GM18909 (cell line): ENCODE results near the gene PDK4.

Experiments
- ATAC-seq: cut with Tn5 transposase; IDR thresholded peaks from one replicate; pipeline ENCODE4 v1.9.1; 2021; ENCODE audit warnings: mild to moderate bottlenecking; ENCODE audit not compliant: unreplicated experiment, poor library complexity

Gene PDK4

GRCh38 chr7:95596198-95597063 is at the start of gene PDK4:
TSS of gene PDK4 (minus strand) at chr7:95596516. CDS start at chr7:95596293, 223 bp downstream.
- peak; percentile 42 for ATAC-seq

GRCh38 chr7:95642173-95642572 is 45.9 kb upstream of the PDK4 start:
- no peak for ATAC-seq

- ATAC-seq: no peak
Observed at GRCh38 chr7:95636140-95636940, 40.0 kb upstream of the PDK4 start.

GRCh38 chr7:95632609-95633008 is 36.3 kb upstream of the PDK4 start:
- no peak for ATAC-seq

GRCh38 chr7:95631527-95631926 is 35.2 kb upstream of the PDK4 start:
- no peak for ATAC-seq

GRCh38 chr7:95630702-95631458 is 34.6 kb upstream of the PDK4 start:
- ATAC-seq: no peak

GRCh38 chr7:95628831-95629439 is 32.6 kb upstream of the PDK4 start:
- no peak for ATAC-seq

- ATAC-seq: no peak
Observed at GRCh38 chr7:95623788-95624187, 27.5 kb upstream of the PDK4 start.

- ATAC-seq: no peak
Observed at GRCh38 chr7:95622859-95623258, 26.5 kb upstream of the PDK4 start.

GRCh38 chr7:95622001-95622549 is 25.8 kb upstream of the PDK4 start:
- no peak for ATAC-seq

GRCh38 chr7:95621404-95621803 is 25.1 kb upstream of the PDK4 start:
- no peak for ATAC-seq

GRCh38 chr7:95620631-95621030 is 24.3 kb upstream of the PDK4 start:
- no peak for ATAC-seq

- no peak for ATAC-seq
Observed at GRCh38 chr7:95619921-95620320, 23.6 kb upstream of the PDK4 start.

GRCh38 chr7:95619517-95619916 is 23.2 kb upstream of the PDK4 start:
- no peak for ATAC-seq

- no peak for ATAC-seq
Observed at GRCh38 chr7:95614442-95614940, 18.2 kb upstream of the PDK4 start.

GRCh38 chr7:95611224-95611623 is 14.9 kb upstream of the PDK4 start:
- no peak for ATAC-seq

- ATAC-seq: no peak
Observed at GRCh38 chr7:95609277-95609971, 13.1 kb upstream of the PDK4 start.

GRCh38 chr7:95608359-95609173 is 12.2 kb upstream of the PDK4 start:
- peak; percentile 99 for ATAC-seq
